AG09309 (cell line): ENCODE measurements around the gene METAP1D.
"Not testable (repeated sequence)": the region's sequence is repeated elsewhere in the genome, so short reads cannot be mapped to it uniquely, and the experiment has no call there.

Experiments
- DNase-seq: peaks from one replicate; pipeline ENCODE4 v3.0.0-alpha.2; 2010; ENCODE audit warnings: low read depth
- H3K4me3 ChIP-seq: 2 replicates; pipeline ENCODE4 v1.5.1; 2011; ENCODE audit warnings: mild to moderate bottlenecking, low read depth, low read length, moderate library complexity; ENCODE audit not compliant: control insufficient read depth
- TF ChIP-seq, protein P1 (sequence below): IDR thresholded peaks from 2 replicates; pipeline ENCODE4 v1.5.1; 2011; ENCODE audit warnings: mild to moderate bottlenecking, low read depth, low read length, inconsistent platforms; ENCODE audit not compliant: insufficient read depth, control insufficient read depth; ENCODE audit errors: missing control alignments

METAP1D gene

DNA sequence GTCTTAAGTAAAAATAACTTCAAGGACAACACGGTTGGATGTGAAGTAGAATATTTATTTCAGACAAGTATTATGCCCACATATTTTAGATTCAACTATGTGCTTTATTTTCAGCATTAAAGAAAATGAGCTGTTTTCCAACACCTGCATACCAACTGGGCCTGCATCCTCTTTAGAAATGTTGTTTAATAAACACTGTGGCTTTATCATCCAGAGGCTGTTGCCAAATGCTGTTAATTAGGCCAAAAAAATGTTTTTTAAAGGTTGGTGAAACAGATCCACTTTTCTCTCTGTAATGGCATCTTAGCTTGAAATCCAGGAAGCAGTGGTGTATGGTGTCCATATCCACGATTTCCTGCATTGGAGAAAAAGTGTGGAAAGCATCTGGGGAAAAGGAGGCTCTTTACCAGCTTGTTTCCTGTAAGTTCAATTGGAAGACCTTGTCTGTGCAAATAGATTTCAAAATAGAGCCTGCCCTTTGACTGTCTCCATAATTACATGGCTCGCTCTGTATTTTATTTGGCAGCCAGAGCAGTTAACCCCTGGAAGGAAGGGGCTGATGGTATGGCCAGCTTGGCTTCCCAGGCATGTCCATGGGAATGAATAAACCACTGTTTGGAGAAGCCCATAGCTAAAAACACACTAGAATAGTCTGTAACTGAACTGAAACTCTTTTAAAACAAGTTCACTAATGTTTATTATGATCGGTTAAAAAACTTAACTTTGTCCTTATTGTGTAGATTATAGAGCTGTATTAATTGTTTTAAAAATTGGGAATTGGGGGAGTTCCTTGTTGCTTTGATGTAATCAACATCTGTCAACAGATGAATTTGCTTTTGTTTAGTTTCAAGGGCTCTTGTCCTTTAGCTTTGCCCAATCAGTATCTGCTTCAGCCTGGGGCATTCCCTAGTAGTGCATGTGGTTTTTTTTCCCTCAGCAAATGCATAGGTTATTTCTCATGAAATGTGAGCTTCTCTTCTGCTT lies 52.5 kb downstream of the METAP1D start:
- TF ChIP-seq, protein P1, sequence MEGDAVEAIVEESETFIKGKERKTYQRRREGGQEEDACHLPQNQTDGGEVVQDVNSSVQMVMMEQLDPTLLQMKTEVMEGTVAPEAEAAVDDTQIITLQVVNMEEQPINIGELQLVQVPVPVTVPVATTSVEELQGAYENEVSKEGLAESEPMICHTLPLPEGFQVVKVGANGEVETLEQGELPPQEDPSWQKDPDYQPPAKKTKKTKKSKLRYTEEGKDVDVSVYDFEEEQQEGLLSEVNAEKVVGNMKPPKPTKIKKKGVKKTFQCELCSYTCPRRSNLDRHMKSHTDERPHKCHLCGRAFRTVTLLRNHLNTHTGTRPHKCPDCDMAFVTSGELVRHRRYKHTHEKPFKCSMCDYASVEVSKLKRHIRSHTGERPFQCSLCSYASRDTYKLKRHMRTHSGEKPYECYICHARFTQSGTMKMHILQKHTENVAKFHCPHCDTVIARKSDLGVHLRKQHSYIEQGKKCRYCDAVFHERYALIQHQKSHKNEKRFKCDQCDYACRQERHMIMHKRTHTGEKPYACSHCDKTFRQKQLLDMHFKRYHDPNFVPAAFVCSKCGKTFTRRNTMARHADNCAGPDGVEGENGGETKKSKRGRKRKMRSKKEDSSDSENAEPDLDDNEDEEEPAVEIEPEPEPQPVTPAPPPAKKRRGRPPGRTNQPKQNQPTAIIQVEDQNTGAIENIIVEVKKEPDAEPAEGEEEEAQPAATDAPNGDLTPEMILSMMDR = no peak
- no peak for DNase-seq
- H3K4me3 ChIP-seq = no peak overlapping the region

DNA sequence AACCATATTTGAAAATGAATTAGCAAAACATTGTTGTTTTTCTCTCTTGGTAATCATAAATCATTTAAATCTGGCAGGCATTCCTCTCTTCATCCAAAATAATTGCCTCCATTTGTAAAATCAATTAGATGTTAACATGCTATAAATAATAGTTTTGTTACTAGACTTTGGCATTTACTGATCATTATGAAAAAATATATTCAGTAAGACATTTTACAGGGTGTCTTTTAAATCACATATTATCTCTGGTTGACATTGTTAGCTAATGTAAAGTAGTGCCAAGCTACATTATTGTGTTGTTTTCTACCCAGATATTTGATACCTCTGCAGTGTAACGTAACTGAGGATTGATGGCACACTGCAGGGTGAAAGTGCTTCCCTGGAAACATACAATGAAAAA lies 53.7 kb downstream of the METAP1D start:
- no peak overlapping the region for H3K4me3 ChIP-seq
- TF ChIP-seq, protein P1 = no peak
- DNase-seq = no peak

DNA sequence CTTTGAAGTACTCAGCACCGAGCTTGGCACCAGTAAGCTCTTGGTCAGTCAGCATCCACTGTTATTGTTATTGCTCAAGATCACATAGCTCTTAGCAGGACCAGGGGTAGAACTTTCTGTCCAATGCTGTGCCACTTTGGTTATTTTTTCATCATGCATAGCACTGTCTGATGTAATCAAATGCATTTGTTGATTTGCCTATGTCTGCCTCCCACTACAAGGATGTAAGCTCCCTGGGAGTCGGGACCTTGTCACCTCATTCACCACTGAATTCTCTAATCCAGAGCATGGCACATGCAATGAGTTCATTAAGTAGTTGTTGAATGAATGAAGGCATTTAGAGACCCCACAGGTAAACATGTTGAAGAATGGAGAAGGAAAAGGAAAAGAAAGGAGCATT lies 56.5 kb downstream of the METAP1D start:
- no peak for DNase-seq
- no peak overlapping the region for H3K4me3 ChIP-seq
- TF ChIP-seq, protein P1 = no peak

DNA sequence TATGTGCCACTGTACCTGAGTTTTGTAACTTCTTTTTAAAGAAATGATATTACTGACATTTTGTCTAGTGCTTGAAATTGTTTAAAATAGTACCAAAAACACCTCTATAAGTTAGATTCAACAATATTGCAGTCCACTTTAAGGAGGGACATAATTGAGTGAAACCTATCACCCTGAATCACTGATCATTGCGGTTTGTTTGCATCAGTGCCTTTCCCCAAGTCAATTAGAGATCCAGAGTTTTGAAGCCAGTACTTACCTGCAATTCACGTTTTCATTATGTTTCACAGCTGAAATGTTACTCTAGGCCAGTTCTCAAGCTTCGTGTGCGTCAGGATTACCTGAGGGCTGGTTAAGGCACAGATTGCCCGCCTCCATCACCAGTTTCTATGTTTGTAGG lies 58.9 kb downstream of the METAP1D start:
- TF ChIP-seq, protein P1 = no peak
- no peak overlapping the region for H3K4me3 ChIP-seq
- DNase-seq = no peak

DNA sequence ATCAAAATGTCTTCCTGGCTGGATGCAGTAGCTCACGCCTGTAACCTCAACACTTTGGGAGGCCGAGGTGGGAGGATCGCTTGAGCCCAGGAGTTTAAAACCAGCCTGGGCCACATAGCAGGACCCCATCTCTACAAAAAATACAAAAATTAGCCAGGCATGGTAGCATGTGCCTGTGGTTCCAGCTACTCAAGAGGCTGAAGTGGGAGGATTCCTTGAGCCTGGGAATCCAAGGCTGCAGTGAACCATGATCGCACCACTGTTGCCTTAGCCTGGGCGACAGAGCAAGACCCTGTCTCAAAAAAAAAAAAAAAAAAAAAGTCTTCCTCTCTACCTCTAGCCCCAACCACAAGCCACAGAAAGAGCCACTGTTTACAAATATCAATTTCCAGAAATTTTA lies 60.4 kb downstream of the METAP1D start:
- H3K4me3 ChIP-seq, DNase-seq: not testable (repeated sequence)

DNA sequence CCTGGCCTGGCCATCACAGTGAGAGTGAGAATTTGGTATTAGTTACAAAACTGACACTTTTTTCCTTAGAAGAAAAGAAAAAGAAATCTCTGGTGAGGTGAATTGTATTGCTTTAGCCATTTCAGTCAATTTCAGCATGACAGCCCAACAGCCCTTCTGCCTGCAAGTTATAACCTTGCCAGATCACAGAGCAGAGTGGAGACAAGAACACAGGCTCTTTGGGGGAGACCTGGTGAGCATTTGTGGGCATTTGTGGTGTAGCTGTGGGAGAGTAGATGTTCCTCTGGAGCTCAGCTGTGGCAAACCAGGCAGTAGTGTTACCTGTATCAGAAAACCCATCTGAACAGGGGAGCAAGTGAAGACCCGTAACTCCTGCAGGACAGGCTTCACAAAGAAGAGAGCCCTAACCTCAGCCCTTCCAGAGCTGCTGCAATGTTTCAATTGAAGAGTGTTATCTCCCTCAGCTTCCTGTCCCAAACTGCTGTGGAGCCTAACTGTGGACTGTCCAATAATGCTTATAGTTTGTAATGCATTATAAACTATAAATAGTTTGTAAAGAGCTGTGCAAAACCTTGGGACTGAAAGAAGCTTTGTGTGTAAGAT lies 62.8 kb downstream of the METAP1D start:
- TF ChIP-seq, protein P1 = no peak
- no peak overlapping the region for H3K4me3 ChIP-seq

DNA sequence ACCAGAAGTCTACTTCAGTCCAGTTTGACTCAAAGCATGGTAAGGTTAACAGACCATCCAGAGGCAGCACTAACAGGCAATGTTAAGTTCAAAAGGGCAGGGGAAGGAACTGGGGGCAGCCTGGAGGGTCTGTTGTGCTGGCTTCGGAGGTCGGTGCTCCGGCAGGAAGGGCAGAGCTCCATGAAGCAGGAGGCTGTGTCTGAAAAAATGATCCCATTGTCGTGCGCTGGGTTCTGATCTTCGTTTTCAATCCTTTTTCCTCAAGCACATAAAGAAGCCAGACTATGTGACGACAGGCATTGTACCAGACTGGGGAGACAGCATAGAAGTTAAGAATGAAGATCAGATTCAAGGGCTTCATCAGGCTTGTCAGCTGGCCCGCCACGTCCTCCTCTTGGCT lies 63.7 kb downstream of the METAP1D start:
- no peak for DNase-seq
- H3K4me3 ChIP-seq = no peak overlapping the region
- TF ChIP-seq, protein P1 = no peak

More for the DNA sequence above, 62.8 kb downstream of the METAP1D start:
- DNase-seq = no peak
